Fibroblast of peridontal ligament (primary cell): ENCODE data around the gene ELL.

Experiments used
- DNase-seq: peaks from one replicate; pipeline ENCODE4 v3.0.0-alpha.2; 2010; ENCODE audit errors: extremely low read depth

The ELL gene

DNA sequence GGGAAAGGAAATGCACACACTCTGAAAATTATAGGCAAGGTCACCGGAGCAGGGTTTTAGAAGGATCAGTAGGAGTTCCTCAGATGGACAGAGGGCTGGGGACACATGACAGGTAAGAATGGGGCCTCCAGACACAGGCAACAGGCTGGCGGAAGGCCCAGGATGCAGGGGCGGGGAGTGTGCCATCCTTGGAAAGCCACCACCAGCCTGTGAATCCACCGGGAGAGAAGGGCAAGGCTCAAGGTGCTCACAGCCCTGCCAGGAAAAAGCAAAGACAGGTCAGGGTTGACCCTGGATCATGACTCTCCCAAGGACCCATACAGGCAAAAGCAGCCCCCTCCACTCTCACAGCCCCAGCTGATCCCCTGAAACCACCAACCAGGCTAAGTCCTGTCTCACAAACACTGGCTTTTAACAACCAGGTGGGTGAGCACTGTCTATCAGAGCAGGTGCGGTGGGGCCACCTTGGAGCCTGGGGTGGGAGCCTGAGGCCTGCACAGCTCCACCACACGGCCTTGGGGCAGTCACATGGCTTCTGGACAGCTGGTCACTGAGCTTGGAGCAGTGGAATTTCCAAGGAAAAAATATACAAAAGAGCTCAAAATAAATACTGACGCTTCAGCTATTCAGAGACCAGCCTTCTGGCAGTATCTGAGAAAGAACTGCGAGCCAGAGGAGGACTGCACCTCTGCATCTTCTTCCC, 48.7 kb downstream of the ELL start:
- DNase-seq: no peak

DNA sequence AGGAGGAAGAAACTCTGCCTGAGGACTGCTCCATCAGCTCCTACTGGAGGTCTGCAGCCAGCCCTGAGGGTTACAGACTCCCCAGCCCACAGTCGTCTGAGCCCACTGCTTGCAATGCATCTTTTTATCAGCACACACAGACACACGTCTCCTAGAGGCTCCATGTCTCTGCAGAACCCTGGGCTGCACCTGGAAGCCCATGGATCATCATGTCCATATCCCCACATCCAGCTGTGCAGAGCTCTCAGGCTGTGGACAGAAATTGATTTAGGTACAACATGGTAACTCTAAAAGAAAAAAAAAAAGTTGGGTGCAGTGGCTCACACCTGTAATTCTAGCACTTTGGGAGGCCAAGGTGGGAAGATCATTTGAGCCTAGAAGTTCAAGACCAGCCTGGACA, 51.1 kb downstream of the ELL start:
- no peak for DNase-seq

DNA sequence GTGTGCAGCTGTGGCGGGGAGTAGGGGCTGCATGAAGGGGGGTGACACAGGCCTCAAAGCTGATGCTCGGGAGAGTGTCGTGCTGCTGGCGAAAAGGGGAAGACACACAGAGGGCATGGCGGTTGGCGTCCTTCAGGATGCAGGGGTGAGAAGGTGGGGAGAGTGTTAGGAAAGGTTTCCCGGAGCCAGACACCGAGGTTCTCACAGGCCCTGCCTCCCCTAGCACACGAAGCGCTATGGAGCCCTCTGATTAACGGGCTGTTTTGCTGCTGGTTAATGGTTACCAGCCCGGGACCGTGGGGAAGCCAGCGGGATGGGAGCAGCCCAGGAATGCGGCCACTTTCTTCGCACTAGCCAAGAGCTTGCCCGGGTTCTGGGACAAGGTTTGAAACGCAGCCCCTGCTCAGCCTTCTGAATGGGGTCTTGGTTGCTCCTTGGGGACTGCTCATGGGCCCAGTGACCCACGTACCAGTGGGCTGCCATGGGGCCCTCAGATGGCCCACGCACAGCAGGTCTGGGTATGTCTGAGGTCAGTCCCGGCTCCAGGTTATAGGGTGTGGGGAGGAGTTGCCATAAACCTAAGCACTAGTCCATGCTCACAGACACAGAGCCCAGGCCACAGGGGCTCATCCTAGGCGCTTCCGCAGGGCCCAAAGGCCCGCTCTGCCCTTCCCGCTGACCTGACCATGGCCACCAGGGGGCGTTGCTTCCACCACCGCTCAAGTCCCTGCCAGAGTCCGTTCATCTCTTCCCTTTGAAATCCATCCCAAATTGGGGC, 52.6 kb downstream of the ELL start:
- DNase-seq: peak; percentile 67

DNA sequence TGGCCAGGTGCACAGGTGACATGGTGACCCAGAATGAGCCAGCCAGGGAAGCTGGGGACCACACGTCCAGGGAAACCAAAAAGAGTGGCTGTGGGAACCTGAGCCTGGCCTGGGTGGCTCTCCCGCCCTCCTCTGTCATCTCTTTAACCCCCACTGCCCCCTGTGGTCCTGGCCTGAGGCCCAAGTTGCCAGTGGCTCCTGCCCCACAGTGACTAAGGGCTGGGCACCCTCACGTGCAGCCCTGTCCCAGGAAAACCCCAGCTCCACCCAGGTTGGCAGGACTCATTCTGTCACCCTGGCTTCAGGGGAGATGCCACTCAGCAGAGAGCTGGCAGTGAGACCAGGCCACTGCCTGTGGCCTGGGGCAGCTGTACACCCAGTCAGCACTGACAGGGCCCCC, 53.4 kb downstream of the ELL start:
- DNase-seq: no peak

DNA sequence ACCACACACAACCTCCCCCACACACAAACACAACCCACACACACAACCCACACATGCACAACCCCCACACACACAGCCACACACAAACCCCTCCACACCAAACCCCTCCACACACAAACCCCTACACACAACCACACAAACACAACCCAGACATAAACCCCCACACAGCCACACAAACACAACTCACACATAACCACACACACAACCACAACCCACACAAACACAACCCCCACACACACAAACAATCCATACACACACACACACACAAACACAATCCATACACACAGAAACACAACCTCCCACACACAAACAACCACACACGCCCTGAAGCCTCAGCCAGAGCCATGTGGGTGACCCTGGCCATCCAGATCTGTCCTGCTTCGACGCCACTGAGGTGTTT, 53.9 kb downstream of the ELL start:
- no peak for DNase-seq

DNA sequence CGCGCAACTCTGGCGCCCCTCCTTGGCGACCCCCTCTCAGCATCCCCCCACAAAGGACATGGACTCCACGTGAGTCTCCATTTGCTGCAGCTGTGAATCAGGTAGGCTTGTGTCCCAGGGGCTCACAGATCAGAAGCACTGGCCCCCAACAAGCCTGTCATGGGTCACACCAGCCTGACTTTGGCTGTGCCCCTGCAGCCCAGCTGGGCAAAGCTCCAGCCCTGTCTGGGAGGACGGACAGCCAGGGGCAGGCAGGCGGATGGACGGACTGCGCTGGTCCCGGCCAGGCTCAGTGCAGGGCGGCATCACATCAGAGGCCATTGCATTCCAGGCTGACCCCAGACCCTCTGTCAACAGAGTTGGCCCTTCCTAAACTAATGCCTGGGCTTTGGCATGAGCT, 55.5 kb downstream of the ELL start:
- no peak for DNase-seq

DNA sequence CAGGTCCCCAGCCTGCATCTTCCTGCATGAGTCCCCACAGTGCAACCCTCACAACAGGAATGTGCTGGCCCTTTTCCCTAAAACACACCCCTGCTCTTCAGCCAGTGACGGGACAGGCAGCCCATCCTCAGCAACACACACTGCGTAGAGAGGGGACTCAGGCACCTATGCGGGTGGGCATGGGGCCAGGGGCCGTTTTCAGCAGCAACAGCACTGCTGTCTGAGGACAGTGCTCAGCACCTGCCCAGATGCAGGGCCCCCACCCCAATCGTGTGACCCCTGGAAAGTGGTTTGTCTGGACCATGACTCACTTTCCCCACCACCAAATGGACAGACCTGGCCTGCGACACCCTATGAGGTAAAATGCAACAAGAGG, 55.9 kb downstream of the ELL start:
- no peak for DNase-seq

DNA sequence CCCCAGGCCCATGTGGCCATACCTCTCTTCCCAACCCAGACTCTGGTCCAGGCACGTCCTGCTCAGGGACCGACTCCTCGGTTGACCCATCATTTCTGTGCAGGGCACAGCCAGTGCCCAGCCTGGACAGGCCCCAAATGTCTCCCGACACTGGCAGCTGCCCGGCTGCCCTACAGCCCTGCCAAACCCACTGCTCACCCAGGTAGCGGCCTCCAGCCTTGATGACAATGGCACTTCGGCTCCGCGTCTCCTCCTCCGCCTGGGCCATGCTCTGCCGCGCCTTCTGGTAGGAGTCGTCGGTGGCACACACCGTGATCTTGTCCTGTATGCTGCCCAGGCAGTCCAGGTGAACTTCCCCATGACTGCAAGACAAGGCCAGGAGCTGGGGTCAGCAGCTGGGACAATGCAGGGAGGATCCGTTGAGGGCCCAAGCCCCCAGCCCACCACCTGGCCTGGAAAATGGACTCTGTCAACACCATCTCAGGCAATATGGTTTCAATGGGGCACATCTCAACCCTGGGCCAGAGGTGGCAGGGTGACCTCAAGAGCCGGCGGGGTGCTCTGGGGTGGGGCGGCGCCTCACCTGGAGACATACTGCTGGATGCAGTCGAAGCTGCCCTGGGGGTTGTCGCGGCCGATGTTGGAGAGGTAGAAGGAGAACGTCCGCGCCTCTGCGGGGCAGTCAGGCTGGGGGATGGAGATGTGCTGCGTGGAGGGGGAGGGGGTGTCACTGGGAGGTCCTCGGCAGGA, 56.5 kb downstream of the ELL start:
- no peak for DNase-seq

DNA sequence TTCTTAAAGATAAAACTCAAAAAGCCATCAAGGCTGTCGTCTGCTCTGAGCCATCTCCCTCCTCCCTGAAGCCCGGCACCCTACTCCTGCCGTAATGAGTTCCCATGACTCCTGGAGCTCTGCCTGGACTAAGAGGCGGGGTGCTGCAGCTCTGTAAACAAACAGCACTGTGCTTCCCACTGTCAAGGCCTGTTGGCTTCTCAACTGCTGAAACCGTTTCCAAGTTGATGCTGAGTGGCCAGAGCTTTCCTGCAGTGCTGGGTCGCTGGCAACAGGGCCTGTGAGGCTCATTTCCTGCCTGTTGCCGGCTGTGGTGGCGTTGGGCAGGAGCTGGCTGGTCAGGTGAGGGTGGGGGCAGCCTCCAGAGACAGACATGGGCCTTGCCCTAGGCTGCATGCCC, 57.2 kb downstream of the ELL start:
- DNase-seq: peak; percentile 94

DNA sequence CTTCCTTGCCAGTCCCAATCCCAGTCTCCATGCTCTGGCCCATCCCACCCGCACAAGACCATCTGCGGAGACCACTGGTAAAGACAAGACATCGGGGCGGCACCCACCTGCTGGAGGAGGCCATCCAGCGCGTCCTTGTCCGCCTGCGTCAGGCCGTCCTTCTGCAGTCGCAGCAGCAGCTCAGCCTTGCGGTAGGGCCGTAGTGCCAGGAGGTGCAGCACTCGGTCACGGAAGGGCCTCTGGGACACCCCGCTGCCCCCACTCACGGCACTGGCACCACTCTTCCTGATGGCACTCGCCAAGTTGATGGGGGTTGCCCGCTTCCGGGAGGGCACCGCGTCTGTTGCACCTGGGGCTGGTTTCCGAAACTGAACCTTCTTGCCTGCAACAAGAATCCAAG, 60.4 kb downstream of the ELL start:
- no peak for DNase-seq

DNA sequence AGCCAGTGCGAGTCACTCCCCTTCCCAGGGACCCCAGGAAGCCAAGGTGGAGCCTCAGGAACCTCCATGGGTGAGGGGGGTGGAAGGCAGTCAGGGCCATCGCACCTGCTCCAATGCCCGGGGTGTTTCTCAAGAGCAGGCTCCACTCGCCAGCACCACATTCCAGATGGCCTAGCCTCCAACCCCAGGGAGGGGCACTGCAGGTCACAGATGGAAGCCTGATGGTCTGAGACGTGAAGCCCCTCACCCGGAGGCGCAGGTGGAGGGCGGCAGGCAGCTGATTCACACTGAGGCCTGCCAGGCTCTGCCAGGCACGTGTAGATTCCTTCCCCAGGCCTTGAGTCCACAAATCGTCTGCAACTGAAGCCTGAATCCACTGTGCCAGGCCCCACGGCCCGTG, 61.0 kb downstream of the ELL start:
- no peak for DNase-seq

DNA sequence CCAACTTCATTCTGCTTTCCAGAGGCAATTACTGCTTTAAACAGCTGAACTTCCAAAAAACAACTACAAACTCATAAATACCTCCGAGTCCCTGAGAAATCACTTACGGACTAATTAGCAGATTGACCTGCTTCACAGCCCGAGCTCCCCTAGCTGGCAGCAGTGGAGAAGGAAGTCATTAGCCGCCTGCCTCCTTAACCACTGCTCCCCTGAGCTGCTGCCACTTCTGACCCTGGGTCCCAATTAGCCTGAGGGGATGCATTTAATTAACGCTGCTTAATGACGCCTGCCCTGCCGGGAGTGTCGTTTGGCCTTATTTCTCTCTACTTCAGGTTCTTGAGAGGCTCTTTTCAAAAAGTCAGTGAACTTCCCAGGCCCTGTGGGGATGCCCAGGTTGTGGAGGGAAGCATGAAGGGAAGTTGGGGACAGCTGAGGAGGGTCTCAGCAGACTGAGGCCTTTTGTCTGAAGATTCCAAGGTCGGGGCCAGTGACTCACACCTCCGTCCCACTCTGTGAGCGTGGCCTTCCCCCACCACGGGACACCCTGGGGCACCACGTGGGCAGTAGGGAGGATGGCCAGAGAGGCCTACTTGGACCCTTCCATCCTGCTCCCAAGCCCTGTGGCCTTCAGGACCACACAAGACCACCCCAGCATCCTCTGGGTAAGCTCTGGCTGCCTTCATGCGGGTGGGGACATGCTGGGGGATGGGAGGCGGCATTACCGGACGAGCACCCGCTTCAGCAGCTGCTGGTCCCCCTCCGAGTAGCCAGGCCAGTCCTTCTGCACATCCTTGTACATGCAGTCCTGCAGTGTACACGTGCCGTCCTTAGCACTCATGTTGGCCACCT, 64.2 kb downstream of the ELL start:
- DNase-seq: no peak

DNA sequence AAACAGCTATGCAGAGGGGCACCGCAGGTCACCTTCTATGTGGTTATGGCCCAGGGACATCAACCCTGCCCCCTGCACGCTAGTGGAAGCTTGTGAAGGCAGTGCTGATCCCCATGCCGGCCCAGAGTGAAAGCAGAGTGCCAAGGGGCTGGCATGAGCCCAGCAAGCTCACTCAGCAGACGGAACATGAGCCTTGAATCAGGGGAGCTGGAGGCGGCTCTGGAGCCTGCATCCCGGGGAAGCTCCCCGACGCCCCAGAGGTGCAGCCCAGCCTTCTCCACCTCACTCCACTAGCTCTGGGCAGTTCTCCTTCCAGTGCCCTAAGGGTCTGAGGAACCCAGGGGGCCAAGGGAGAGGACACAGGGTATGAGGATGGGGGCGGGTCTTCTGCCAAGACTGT, 64.9 kb downstream of the ELL start:
- DNase-seq: no peak

DNA sequence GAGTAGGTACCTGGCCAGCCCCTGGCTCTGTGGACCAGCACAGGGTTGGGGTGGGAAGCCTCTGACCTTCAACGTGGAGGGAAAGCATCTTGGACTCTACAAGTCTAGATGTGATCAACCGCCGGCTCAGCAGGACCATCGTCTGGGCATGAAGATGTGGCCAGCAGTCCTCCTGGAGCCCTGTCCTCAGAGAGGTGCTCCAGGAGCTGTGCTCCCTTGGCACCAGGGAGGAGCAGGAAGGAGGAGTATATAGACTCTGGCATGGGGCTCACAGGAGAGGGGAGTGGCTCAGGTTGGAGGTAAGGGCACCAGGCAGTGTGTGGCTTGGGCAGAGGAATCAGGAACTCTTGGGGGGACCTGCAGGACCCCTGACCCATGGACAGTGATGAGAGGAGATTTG, 65.6 kb downstream of the ELL start:
- DNase-seq: no peak

DNA sequence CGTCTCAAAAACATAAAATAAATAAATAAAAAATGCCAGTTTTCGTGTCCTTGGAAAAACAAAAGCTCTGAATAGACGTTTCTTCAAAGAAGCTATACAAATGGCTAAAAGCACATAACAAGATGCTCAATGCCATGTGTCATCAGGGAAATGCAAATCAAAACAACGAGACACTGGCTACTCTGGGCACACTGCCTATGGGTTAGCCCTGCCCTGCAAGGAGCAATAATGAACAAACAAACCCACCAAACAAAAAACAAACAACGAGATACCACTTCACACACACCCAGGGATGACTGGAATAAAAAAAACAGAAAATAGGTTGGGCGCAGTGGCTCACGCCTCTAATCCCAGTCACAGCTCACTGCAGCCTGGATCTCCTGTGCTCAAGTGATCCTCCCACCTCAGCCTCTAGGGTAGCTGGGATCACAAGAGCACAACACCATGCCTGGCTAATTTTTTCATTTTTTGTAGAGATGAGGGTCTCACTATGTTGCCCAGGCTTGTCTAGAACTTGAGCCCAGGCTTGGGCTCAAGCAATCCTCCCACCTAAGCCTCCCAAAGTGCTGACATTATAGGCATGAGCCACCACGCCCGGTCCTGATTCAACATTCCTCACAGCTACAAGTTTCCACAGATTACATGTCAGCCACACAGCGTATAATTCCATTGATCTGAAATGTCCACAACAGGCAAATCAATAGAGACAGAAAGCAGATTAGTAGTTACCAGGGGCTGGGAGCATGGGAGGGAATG, 68.4 kb downstream of the ELL start:
- no peak for DNase-seq

DNA sequence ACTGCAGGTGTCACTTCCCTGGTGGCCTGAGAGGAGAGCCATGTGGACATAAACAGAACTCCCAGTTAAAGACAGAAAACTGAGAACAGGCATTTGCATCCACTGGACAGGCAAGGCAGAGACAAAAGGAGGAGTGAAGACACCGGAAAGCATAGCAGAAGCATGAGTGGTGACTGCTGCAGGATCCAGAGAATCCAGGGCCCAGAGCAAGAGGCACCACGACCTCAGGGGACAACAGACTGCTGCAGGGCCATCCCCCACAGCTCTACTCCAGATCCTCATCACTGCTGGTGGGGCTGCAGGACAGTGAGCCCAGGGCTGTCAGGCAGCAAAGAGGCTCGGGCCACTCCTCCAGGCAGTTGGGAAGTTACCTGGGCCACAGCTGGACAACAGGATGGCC, 69.5 kb downstream of the ELL start:
- no peak for DNase-seq

DNA sequence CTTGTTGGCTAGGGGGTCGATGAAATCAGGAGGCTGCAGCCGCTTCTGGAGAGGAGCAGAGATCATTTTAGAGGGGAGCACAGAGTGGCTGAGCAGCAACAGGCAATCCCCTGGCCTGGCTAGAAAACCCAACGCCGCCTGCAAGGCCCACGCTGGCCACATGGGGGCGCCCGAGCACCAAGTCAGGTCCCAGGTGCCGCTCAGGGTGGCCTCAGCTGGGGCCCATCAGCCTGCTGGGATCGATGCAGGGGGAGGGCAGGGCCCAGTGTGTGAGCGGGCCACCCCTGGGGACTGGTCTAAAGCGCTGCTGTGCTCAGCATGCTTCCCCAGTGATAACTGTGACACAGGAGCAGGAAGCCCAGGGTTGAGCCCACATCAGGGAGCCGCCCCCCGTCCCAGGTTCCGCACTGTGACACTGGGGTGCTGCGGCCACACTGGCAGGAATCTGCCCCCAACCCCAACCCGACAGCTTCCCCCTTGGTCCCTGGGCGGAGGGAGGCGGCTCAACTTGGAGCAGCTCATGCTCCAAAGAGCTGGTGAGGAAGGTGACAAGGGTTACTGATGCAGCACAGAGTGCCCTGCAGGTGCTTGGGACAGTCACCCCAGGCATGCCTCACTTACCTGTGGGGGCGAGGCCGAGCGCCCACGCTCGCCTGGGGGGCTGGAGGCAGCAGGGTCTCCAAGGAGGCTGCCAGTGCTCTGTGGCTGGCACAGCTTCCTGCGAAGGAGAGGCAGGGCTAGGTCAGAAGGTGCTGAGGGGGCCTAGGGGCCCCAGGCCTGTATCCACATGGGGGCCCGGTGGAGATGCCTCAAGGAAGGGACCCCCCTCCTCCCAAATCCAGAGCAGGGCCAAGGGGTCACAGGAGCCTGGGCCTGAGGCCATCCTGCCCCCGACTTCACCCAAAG, 70.7 kb downstream of the ELL start:
- peak; percentile 72 for DNase-seq

DNA sequence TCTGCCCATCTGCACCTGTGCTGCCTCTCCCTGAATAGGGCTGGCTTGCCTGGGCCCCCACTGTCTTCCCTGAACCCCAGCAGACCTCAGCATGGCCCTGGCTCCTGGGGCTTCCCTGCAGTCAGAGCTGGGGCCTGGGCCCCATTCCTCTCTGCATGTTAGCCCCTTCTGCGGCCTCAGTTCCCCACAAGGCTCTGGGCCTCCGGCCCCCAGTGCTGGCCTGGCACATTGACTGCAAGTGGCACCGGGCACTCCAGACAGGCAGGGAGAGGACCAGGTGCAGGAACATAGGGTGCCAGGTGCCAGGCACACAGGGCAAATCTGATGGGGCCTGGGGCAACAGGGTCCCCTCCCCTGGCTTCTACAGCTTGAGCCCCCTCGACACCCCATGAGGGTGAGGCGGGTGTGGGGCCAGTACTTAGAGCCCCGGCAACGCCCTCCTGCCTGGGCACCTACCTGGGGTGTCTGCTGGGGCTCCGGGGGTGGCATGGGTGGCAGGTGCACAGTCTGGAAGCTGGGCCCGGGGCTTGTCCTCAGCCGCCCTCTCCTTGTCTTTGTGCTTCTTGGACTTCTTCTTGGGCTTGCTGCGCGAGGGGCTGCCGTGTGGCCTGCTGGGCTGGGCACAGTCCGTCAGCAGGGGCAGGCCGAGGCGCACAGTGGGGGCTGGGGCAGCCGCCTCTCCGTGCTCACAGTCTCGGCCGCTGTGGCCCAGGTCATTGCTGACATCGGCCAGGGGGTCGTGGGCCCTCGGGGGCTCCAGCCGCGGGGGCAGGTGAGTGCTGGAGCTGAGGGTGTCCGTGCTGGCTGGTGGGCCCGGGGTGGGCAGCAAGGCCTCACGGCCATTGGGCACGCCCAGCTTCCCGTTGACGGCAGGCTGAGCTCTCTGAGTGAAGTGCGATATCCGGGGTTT, 71.6 kb downstream of the ELL start:
- no peak for DNase-seq

DNA sequence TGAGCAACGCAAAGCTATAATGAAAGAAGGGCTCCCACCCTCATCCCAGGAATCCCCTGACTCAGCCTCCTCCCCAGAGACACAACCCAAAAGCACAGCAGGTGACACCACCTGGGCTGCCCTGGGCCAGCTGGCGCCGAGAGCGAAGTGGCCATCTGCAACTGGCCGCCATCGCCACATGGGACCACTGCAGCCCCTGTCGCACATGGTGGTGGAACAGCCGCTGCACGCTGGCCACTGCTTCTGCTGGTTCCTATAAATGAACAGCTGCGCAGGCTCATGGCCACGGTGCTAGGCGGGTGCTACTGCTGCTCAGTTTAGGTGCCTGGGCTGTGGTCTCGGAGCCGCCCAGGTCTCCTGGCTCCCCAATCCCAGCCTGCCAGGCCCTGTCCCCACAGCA, 72.3 kb downstream of the ELL start:
- DNase-seq: no peak
